Transverse colon (tissue), 4 donors: ENCODE measurements around the gene UBE2O. TPM values are rescaled to one million over a fixed set of nuclear protein-coding genes. Genes with fewer than 3 reads are reported as not detected.

Experiments used
- DNase-seq: peaks from one replicate; pipeline ENCODE4 v3.0.0-alpha.2; 2019
- H3K27ac ChIP-seq, 4 donors: fragments of 200-600 bp; sonication (generic); 2 replicates each; pipeline ENCODE4 v1.5.1; 2016 to 2018; ENCODE audit warnings: inconsistent platforms in 4 of 4
- H3K27me3 ChIP-seq: fragments of 200-600 bp; sonication (generic); 2 replicates; pipeline ENCODE4 v1.5.1; 2017; ENCODE audit warnings: inconsistent platforms
- H3K36me3 ChIP-seq, 4 donors: fragments of 200-600 bp; sonication (generic); 2 replicates each; pipeline ENCODE4 v1.5.1; 2017 to 2019; ENCODE audit warnings: inconsistent platforms in 4 of 4
- H3K4me1 ChIP-seq, 4 donors: fragments of 200-600 bp; sonication (generic); 2 replicates each; pipeline ENCODE4 v1.5.1; 2017 to 2020; ENCODE audit warnings: inconsistent platforms in 4 of 4
- H3K4me3 ChIP-seq, 4 donors: fragments of 200-600 bp; sonication (generic); 1 replicate in 1 of 4; 2 replicates in 3 of 4; pipeline versions ENCODE4 v1.5.1 to v1.6.1; 2017 to 2019; ENCODE audit warnings: inconsistent platforms in 4 of 4
- H3K9me3 ChIP-seq, 2 donors: fragments of 200-600 bp; sonication (generic); 2 replicates each; pipeline ENCODE4 v1.5.1; 2017 to 2019; ENCODE audit warnings: inconsistent platforms in 2 of 2
- CTCF ChIP-seq, 5 experiments: fragments of 200-600 bp in 3 of 5; fragments of 450-650 bp in 2 of 5; sonication (generic) in 3 of 5; IDR thresholded peaks; 1 replicate in 2 of 5; 2 replicates in 3 of 5; pipeline ENCODE4 v1.5.1; 2016 to 2017; ENCODE audit warnings: antibody characterized with exemption in 5 of 5, inconsistent platforms in 3 of 5, mild to moderate bottlenecking in 2 of 5, moderate library complexity in 1 of 5
- EP300 ChIP-seq: sonication (generic); formaldehyde crosslinking; IDR thresholded peaks from one replicate; pipeline ENCODE4 v1.6.1; 2017; ENCODE audit warnings: antibody characterized with exemption, low read depth
- POLR2A ChIP-seq: fragments of 450-650 bp; IDR thresholded peaks from one replicate; pipeline ENCODE4 v1.6.1; 2016; ENCODE audit warnings: antibody characterized with exemption, mild to moderate bottlenecking, moderate library complexity
- POLR2AphosphoS5 ChIP-seq, 3 donors: sonication (generic); formaldehyde crosslinking; IDR thresholded peaks; one replicate each; pipeline ENCODE4 v1.6.1; 2016; ENCODE audit warnings: antibody characterized with exemption in 3 of 3
- WGBS, 2 donors: methylation state at CpG; one replicate each; pipeline ENCODE4 v1.1.5; 2018; ENCODE audit warnings: low coverage in 1 of 2; 5-methylcytosine and 5-hydroxymethylcytosine counted together
- in situ Hi-C, 4 donors: fragments of 200-750 bp; cut with MboI; loops; one replicate each; pipeline versions ENCODE4 v1.15.0 to v1.15.1; 2017; ENCODE audit warnings: low sequenced_read_pairs in 3 of 4, low pct_ligation_motif_present in 1 of 4, low pct_unique_long_range_greater_than_20kb in 1 of 4
- intact Hi-C: fragments of 100-400 bp; cut with DNase I; formaldehyde crosslinking; loops from one replicate; pipeline ENCODE4 v1.15.1; 2023; ENCODE audit warnings: low total_unique reads
- total RNA-seq, 4 donors: library from RNA; depleted of rRNA; stranded (reverse); fragments of >200 nt; gene quantifications; one replicate each; pipeline ENCODE4 v1.1.0, GENCODE V29; 2016

UBE2O gene
- total RNA-seq, 4 donors from 2014 or later = 9.8 to 28.8 (median 15.9) TPM

GRCh38 chr17:76461765-76462555 lies 9.0 kb upstream of the UBE2O start:
- TF ChIP-seq POLR2A (no peak), CTCF (IDR thresholded peaks at IDR 0.05) (no peak), EP300 (no peak), POLR2AphosphoS5 (IDR thresholded peaks at IDR 0.05) (no peak)
- Histone ChIP-seq H3K9me3 (no peaks in the 10 kb centered on the region), H3K36me3 (no peaks in the 10 kb centered on the region), H3K27me3 (no peaks in the 10 kb centered on the region), H3K4me1 (peaks cover 0 to 4% (median 0%) of the 10 kb centered on the region in 4 donors), H3K4me3 (no peak overlapping the region), H3K27ac (no peak overlapping the region)
- in situ Hi-C loops = loop anchor here in 2 of 4 donors (10.0 kb wide), 1 partner anchor 53 kb away; no protein-coding TSS in a partner anchor
- WGBS, 2 donors = 78% methylated on average over 11 of the region's 11 CpGs; no CpG with 5 or more reads in 1 of the 2 donors
- DNase-seq = no peak
- intact Hi-C loops = no loop called here

- no peaks in the 10 kb centered on the region for H3K36me3 ChIP-seq
- intact Hi-C loops (no loop called here), in situ Hi-C loops (loop anchor here in 2 of 4 donors (10.0 kb wide), 1 partner anchor 55 kb away; no protein-coding TSS in a partner anchor)
- no peak for DNase-seq
- TF ChIP-seq POLR2A = no peak
- TF ChIP-seq POLR2AphosphoS5 (IDR thresholded peaks at IDR 0.05) = no peak
- TF ChIP-seq CTCF (IDR thresholded peaks at IDR 0.05) = no peak
- TF ChIP-seq EP300 = no peak
- H3K9me3 ChIP-seq = no peaks in the 10 kb centered on the region
- no peaks in the 10 kb centered on the region for H3K4me1 ChIP-seq
- no peak overlapping the region for H3K27ac ChIP-seq
- no peaks in the 10 kb centered on the region for H3K27me3 ChIP-seq
- H3K4me3 ChIP-seq = no peak overlapping the region
- WGBS, 2 donors = 53 to 75% methylated on average over 3 to 4 of the region's 4 CpGs
These were observed 6.7 kb upstream of the UBE2O start for GRCh38 chr17:76459674-76460073.

GRCh38 chr17:76458580-76459490 lies 5.9 kb upstream of the UBE2O start:
- TF ChIP-seq CTCF (IDR thresholded peaks at IDR 0.05) = peak; percentile 12 to 35 (median 28)
- TF ChIP-seq POLR2AphosphoS5 (IDR thresholded peaks at IDR 0.05) = no peak

GRCh38 chr17:76453431-76453743 lies 435 bp upstream of the UBE2O start:
- H3K9me3 ChIP-seq = no peaks in the 10 kb centered on the region
- DNase-seq = no peak
- 21 to 22% methylated on average over 6 of the region's 6 CpGs for WGBS, 2 donors
- H3K4me1 ChIP-seq = peaks cover 6 to 17% (median 11%) of the 10 kb centered on the region in 4 donors
- H3K27me3 ChIP-seq = no peaks in the 10 kb centered on the region
- intact Hi-C loops = no loop called here
- peak overlapping the region in 1 of 4 donors; percentile 91 for H3K27ac ChIP-seq
- in situ Hi-C loops = no loop called here
- H3K4me3 ChIP-seq = peak overlapping the region in 2 of 4 donors; percentile 83 to 93
- TF ChIP-seq CTCF (IDR thresholded peaks at IDR 0.05) = no peak
- no peak for TF ChIP-seq POLR2A
- no peak for TF ChIP-seq POLR2AphosphoS5 (IDR thresholded peaks at IDR 0.05)
- TF ChIP-seq EP300 = no peak
- H3K36me3 ChIP-seq = no peaks in the 10 kb centered on the region

More at GRCh38 chr17:76458580-76459490, 5.9 kb upstream of the UBE2O start:
- no peaks in the 10 kb centered on the region for H3K27me3 ChIP-seq
- no peaks in the 10 kb centered on the region for H3K9me3 ChIP-seq
- no peaks in the 10 kb centered on the region for H3K36me3 ChIP-seq
- intact Hi-C loops (no loop called here), in situ Hi-C loops (no loop called here)
- 37 to 50% methylated on average over 1 to 9 of the region's 9 CpGs for WGBS, 2 donors
- H3K4me1 ChIP-seq = no peaks in the 10 kb centered on the region
- H3K4me3 ChIP-seq = no peak overlapping the region
- peak; percentile 59 for DNase-seq
- no peak overlapping the region for H3K27ac ChIP-seq
